Prostate gland (tissue), 2 donors: ENCODE measurements around the gene PANX2.

Experiments used
- POLR2A ChIP-seq: fragments of 450-650 bp; IDR thresholded peaks from one replicate; pipeline ENCODE4 v1.6.1; 2016; ENCODE audit warnings: antibody characterized with exemption, mild to moderate bottlenecking
- POLR2AphosphoS5 ChIP-seq: sonication (generic); formaldehyde crosslinking; IDR thresholded peaks from one replicate; pipeline ENCODE4 v1.6.1; 2017; ENCODE audit warnings: antibody characterized with exemption
- TF ChIP-seq, protein P1 (sequence below), 4 experiments: fragments of 200-600 bp in 2 of 4; fragments of 450-650 bp in 2 of 4; sonication (generic) in 2 of 4; IDR thresholded peaks; 1 replicate in 3 of 4; 2 replicates in 1 of 4; pipeline ENCODE4 v1.5.1; 2016 to 2019; ENCODE audit warnings: antibody characterized with exemption in 4 of 4, mild to moderate bottlenecking in 2 of 4, moderate library complexity in 2 of 4

- TF ChIP-seq, protein P1, sequence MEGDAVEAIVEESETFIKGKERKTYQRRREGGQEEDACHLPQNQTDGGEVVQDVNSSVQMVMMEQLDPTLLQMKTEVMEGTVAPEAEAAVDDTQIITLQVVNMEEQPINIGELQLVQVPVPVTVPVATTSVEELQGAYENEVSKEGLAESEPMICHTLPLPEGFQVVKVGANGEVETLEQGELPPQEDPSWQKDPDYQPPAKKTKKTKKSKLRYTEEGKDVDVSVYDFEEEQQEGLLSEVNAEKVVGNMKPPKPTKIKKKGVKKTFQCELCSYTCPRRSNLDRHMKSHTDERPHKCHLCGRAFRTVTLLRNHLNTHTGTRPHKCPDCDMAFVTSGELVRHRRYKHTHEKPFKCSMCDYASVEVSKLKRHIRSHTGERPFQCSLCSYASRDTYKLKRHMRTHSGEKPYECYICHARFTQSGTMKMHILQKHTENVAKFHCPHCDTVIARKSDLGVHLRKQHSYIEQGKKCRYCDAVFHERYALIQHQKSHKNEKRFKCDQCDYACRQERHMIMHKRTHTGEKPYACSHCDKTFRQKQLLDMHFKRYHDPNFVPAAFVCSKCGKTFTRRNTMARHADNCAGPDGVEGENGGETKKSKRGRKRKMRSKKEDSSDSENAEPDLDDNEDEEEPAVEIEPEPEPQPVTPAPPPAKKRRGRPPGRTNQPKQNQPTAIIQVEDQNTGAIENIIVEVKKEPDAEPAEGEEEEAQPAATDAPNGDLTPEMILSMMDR (IDR thresholded peaks at IDR 0.05), result no peak
- TF ChIP-seq POLR2AphosphoS5 (no peak), POLR2A (no peak)
Observed at GRCh38 chr22:50197856-50198623, 27.5 kb downstream of the PANX2 start.
